Neuronal stem cell (in vitro differentiated cells): ENCODE measurements around the gene ABCA7.
A peak's percentile ranks its signal among the peaks of the same experiment; 100 is the strongest.

ENCODE experiments used
- DNase-seq: peaks from one replicate; pipeline ENCODE4 v3.0.0-alpha.2; 2013; ENCODE audit warnings: low spot score
- H2AFZ ChIP-seq: one replicate; pipeline ENCODE4 v1.6.1; 2013; ENCODE audit warnings: mild to moderate bottlenecking, low read length, inconsistent platforms
- H2AK5ac ChIP-seq: 2 replicates; pipeline ENCODE4 v1.6.1; 2013; ENCODE audit warnings: low read depth, mild to moderate bottlenecking, inconsistent platforms, low read length, moderate library complexity, mixed read lengths
- H2BK120ac ChIP-seq: 2 replicates; pipeline ENCODE4 v1.6.1; 2013; ENCODE audit warnings: low read depth, mild to moderate bottlenecking, inconsistent platforms, low read length, moderate library complexity, mixed read lengths
- H2BK12ac ChIP-seq: one replicate; pipeline ENCODE4 v1.6.1; 2013; ENCODE audit warnings: low read length, inconsistent platforms
- H2BK15ac ChIP-seq: 2 replicates; pipeline ENCODE4 v1.6.1; 2013; ENCODE audit warnings: mild to moderate bottlenecking, low read length, inconsistent platforms, mixed read lengths
- H2BK5ac ChIP-seq: one replicate; pipeline ENCODE4 v1.6.1; 2013; ENCODE audit warnings: inconsistent platforms, mild to moderate bottlenecking, low read length, moderate library complexity
- H3K14ac ChIP-seq: one replicate; pipeline ENCODE4 v1.6.1; 2013; ENCODE audit warnings: low read length, inconsistent platforms
- H3K18ac ChIP-seq: 2 replicates; pipeline ENCODE4 v1.6.1; 2013; ENCODE audit warnings: low read length, inconsistent platforms
- H3K23ac ChIP-seq: 2 replicates; pipeline ENCODE4 v1.6.1; 2013; ENCODE audit warnings: low read depth, mild to moderate bottlenecking, mixed read lengths, low read length, inconsistent platforms; ENCODE audit not compliant: poor library complexity
- H3K27ac ChIP-seq: replicated peaks from 3 replicates; pipeline ENCODE4 v1.5.1; 2013; ENCODE audit warnings: low read length, inconsistent platforms
- H3K27me3 ChIP-seq, 3 experiments: 2 replicates each; pipeline ENCODE4 v1.6.1; 2013; ENCODE audit warnings: low read length in 3 of 3, mild to moderate bottlenecking in 2 of 3, inconsistent platforms in 1 of 3, low read depth in 1 of 3, mixed read lengths in 1 of 3, moderate library complexity in 1 of 3; ENCODE audit not compliant: control insufficient read depth in 3 of 3, insufficient read depth in 3 of 3
- H3K36me3 ChIP-seq, 2 donors: replicated peaks in 1 of 2; 2 replicates each; pipeline ENCODE4 v1.6.1; 2013; ENCODE audit warnings: low read length in 2 of 2; ENCODE audit not compliant: control insufficient read depth in 2 of 2, insufficient read depth in 2 of 2
- H3K4ac ChIP-seq: 2 replicates; pipeline ENCODE4 v1.6.1; 2013; ENCODE audit warnings: inconsistent platforms, mild to moderate bottlenecking, low read length, moderate library complexity
- H3K4me1 ChIP-seq, 2 donors: 1 replicate in 1 of 2; 2 replicates in 1 of 2; pipeline ENCODE4 v1.6.1; 2013; ENCODE audit warnings: low read length in 2 of 2, low read depth in 1 of 2; ENCODE audit not compliant: control insufficient read depth in 2 of 2, insufficient read depth in 1 of 2
- H3K4me2 ChIP-seq: one replicate; pipeline ENCODE4 v1.6.1; 2013; ENCODE audit warnings: mild to moderate bottlenecking, low read length, inconsistent platforms; ENCODE audit not compliant: insufficient read depth, poor library complexity, severe bottlenecking
- H3K4me3 ChIP-seq, 2 donors: 2 replicates each; pipeline ENCODE4 v1.5.1; 2013; ENCODE audit warnings: low read length in 2 of 2, mild to moderate bottlenecking in 2 of 2, inconsistent platforms in 1 of 2, moderate library complexity in 1 of 2
- H3K79me1 ChIP-seq: one replicate; pipeline ENCODE4 v1.6.1; 2013; ENCODE audit warnings: low read depth, mild to moderate bottlenecking, inconsistent platforms, low read length, moderate library complexity
- H3K9ac ChIP-seq: one replicate; pipeline ENCODE4 v1.6.1; 2013; ENCODE audit warnings: mild to moderate bottlenecking, low read depth, low read length, inconsistent platforms; ENCODE audit not compliant: poor library complexity
- H3K9me3 ChIP-seq, 2 donors: replicated peaks in 1 of 2; 2 replicates each; pipeline versions ENCODE3 to v1.6.1; 2013; ENCODE audit warnings: low read length in 2 of 2, mild to moderate bottlenecking in 2 of 2, inconsistent platforms in 1 of 2, low read depth in 1 of 2, mixed read lengths in 1 of 2, moderate library complexity in 1 of 2; ENCODE audit not compliant: control insufficient read depth in 2 of 2, insufficient read depth in 1 of 2
- H4K8ac ChIP-seq: one replicate; pipeline ENCODE4 v1.6.1; 2013; ENCODE audit warnings: low read depth, mild to moderate bottlenecking, inconsistent platforms, low read length, moderate library complexity
- H4K91ac ChIP-seq: one replicate; pipeline ENCODE4 v1.6.1; 2013; ENCODE audit warnings: low read length, low read depth, mild to moderate bottlenecking, inconsistent platforms; ENCODE audit not compliant: poor library complexity
- WGBS, 2 donors: extraction: QIAGEN DNeasy Blood & Tissue Kit; methylation state at CpG; one replicate each; pipeline ENCODE4 v1.1.7; 2013; ENCODE audit warnings: missing lambda C conversion rate in 2 of 2, mixed read lengths in 1 of 2; ENCODE audit not compliant: insufficient read length in 2 of 2, insufficient replicate concordance in 1 of 2; ENCODE audit errors: extremely low coverage in 2 of 2; 5-methylcytosine and 5-hydroxymethylcytosine counted together

Gene ABCA7

DNA sequence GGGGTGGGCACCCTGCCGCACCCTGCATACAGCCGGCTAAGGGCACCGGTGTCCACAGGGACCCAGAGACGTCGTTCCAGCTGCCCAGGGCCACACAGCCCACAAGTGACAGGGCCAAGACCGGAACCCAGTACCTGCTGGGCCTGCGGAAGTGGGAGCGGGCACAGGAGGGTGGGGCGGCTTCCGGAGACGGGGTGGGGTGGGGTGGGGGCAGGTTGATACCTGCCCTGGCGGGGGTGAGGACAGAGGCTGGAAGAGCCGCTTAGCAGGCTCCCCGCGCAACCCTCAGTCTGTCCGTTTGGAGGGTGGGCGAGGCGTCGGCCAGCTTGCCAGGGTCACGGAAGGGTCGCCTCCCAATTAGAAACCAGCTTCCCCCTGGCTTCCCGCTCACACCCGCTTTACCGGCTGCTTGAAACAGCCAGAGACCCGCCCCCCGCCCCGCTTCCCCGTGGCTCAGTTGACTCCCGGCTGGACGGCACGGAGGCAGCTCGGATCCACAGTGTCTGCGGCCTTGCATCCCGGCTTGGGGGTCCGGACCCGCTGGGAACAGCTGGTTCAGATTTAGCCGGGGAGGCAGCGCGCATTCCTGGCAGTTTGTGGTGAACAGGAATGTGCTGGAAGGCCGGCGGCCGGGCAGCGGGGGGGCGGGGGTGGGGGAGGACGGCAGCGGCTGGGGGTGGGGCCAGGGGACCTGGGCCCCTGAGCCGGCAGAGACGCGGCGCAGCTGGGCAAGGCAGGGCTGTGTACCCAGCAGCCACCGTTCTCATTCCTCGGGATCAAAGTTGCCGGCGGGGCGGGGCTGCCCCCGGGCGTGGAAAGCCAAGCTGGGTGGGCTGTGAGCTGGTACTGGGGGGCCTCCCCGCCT lies 11.6 kb upstream of the ABCA7 start:
- peak; percentile 79 for DNase-seq
- H3K4me1 ChIP-seq = peaks cover 5 to 11% of the 10 kb centered on the region in 2 donors
- H3K23ac ChIP-seq = peak overlapping the region; percentile 38
- H3K27ac ChIP-seq = peak overlapping the region; percentile 93
- peaks cover 18 to 31% of the 10 kb centered on the region in 2 donors for H3K36me3 ChIP-seq
- H4K91ac ChIP-seq = peak overlapping the region; percentile 89
- no peaks in the 10 kb centered on the region for H3K9me3 ChIP-seq
- peak overlapping the region; percentile 63 for H2AFZ ChIP-seq
- H3K4me3 ChIP-seq = peak overlapping the region; percentile 97 to 99
- peak overlapping the region; percentile 25 for H3K14ac ChIP-seq
- H4K8ac ChIP-seq = no peak overlapping the region
- peaks cover 12% of the 10 kb centered on the region for H3K79me1 ChIP-seq
- H3K18ac ChIP-seq = peak overlapping the region; percentile 92
- peak overlapping the region; percentile 96 for H2AK5ac ChIP-seq
- no CpG with 5 or more reads among the region's 58 CpGs for WGBS, 2 donors
- no peak overlapping the region for H3K4ac ChIP-seq
- peak overlapping the region; percentile 56 for H2BK120ac ChIP-seq
- peak overlapping the region; percentile 49 for H2BK15ac ChIP-seq
- peak overlapping the region; percentile 81 for H3K4me2 ChIP-seq
- peak overlapping the region; percentile 73 for H2BK12ac ChIP-seq
- H2BK5ac ChIP-seq = peak overlapping the region; percentile 4
- H3K27me3 ChIP-seq = peaks cover 0 to 2% (median 0%) of the 10 kb centered on the region in 3 experiments
- H3K9ac ChIP-seq = peak overlapping the region; percentile 90

DNA sequence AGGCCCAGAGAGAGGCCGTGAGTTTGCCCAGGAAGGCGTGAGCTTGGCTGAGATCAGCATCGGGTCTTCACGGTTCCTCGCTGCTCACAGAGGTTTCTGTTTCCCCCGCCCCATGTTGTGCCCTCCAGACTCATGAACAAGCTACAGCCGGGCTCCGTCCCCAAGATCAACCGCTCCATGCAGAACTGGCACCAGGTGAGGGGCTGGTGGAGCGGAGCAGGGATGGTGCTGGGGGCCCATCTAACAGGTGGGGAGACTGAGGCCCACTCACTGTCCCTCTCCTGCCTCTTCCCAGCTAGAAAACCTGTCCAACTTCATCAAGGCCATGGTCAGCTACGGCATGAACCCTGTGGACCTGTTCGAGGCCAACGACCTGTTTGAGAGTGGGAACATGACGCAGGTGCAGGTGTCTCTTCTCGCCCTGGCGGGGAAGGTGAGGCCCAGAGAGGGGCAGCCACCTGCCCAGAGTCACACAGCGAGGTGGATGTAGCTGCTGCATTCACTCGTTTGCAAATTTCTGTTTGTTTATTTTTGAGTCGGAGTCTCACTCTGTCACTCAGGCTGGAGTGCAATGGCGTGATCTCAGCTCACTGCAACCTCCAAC lies 7.5 kb upstream of the ABCA7 start:
- H3K4ac ChIP-seq = no peak overlapping the region
- peaks cover 5% of the 10 kb centered on the region in 2 donors for H3K4me1 ChIP-seq
- H3K18ac ChIP-seq = no peak overlapping the region
- peaks cover 0 to 2% (median 0%) of the 10 kb centered on the region in 3 experiments for H3K27me3 ChIP-seq
- no peak overlapping the region for H3K4me2 ChIP-seq
- WGBS, 2 donors = no CpG with 5 or more reads among the region's 20 CpGs
- no peak overlapping the region for H3K9ac ChIP-seq
- no peak overlapping the region for H3K4me3 ChIP-seq
- peaks cover 13% of the 10 kb centered on the region for H3K79me1 ChIP-seq
- H3K9me3 ChIP-seq = no peaks in the 10 kb centered on the region
- DNase-seq = no peak
- H2AFZ ChIP-seq = no peak overlapping the region
- peaks cover 28 to 51% of the 10 kb centered on the region in 2 donors for H3K36me3 ChIP-seq
- H4K8ac ChIP-seq = no peak overlapping the region
- no peak overlapping the region for H3K14ac ChIP-seq
- H3K23ac ChIP-seq = no peak overlapping the region
- no peak overlapping the region for H2BK15ac ChIP-seq
- peak overlapping the region; percentile 13 for H2BK5ac ChIP-seq
- no peak overlapping the region for H2BK12ac ChIP-seq
- H2BK120ac ChIP-seq = no peak overlapping the region
- H3K27ac ChIP-seq = no peak overlapping the region
- no peak overlapping the region for H2AK5ac ChIP-seq
- no peak overlapping the region for H4K91ac ChIP-seq

DNA sequence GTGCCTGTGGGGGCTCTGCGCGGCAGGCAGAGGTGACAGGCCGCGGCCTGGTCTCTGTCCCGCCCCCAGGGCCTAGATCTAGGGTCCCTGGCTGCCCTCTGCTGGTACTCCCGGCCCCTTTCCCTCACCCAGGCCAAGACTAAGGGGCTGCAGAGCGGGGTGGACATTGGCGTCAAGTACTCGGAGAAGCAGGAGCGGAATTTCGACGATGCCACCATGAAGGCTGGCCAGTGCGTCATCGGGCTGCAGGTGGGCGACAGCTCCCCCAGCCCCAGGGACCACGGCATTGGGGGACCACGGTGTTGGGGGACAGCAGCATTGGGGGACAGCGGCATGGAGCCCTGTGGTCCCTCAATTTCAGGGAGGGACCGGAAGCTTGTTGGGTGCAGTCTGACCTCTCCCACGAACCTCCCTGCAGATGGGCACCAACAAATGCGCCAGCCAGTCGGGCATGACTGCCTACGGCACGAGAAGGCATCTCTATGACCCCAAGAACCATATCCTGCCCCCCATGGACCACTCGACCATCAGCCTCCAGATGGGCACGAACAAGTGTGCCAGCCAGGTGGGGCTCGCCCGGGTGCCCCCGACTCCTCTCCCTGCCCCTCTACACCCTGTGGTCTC lies 3.8 kb upstream of the ABCA7 start:
- DNase-seq = no peak
- no peak overlapping the region for H3K4ac ChIP-seq
- H4K91ac ChIP-seq = no peak overlapping the region
- H2BK15ac ChIP-seq = no peak overlapping the region
- peaks cover 33 to 54% of the 10 kb centered on the region in 2 donors for H3K36me3 ChIP-seq
- H2BK12ac ChIP-seq = peak overlapping the region; percentile 22
- no peak overlapping the region for H3K18ac ChIP-seq
- H3K27ac ChIP-seq = no peak overlapping the region
- H3K9me3 ChIP-seq = no peaks in the 10 kb centered on the region
- H2BK120ac ChIP-seq = no peak overlapping the region
- no CpG with 5 or more reads among the region's 29 CpGs for WGBS, 2 donors
- H2BK5ac ChIP-seq = no peak overlapping the region
- no peak overlapping the region for H3K4me3 ChIP-seq
- H3K4me2 ChIP-seq = peak overlapping the region; percentile 11
- H4K8ac ChIP-seq = peak overlapping the region; percentile 3
- peak overlapping the region; percentile 73 for H3K23ac ChIP-seq
- no peak overlapping the region for H3K14ac ChIP-seq
- H3K27me3 ChIP-seq = peaks cover 0 to 2% (median 0%) of the 10 kb centered on the region in 3 experiments
- H3K9ac ChIP-seq = peak overlapping the region; percentile 44
- H3K4me1 ChIP-seq = peaks cover 5 to 7% of the 10 kb centered on the region in 2 donors
- H3K79me1 ChIP-seq = peaks cover 6% of the 10 kb centered on the region
- H2AK5ac ChIP-seq = no peak overlapping the region
- H2AFZ ChIP-seq = no peak overlapping the region
